Smooth muscle cell (in vitro differentiated cells): ENCODE measurements around the gene HDAC4. TPM values are rescaled to one million over a fixed set of nuclear protein-coding genes. Genes with fewer than 3 reads are reported as not detected.

Experiments
- DNase-seq: peaks from one replicate; lab custom pipeline; 2025; ENCODE audit not compliant: unreplicated experiment; lab: John Stamatoyannopoulos, UW
- H2AFZ ChIP-seq: fragments of 200-600 bp; sonication (generic); 2 replicates; pipeline ENCODE4 v1.6.0; 2016; ENCODE audit warnings: antibody characterized with exemption, low read depth, mild to moderate bottlenecking
- H3F3A ChIP-seq: fragments of 200-600 bp; sonication (generic); 2 replicates; pipeline ENCODE4 v1.6.0; 2017; ENCODE audit warnings: antibody characterized with exemption, low read depth
- H3K27ac ChIP-seq: fragments of 200-600 bp; sonication (generic); 2 replicates; pipeline ENCODE4 v1.5.1; 2016; ENCODE audit warnings: low read depth, mild to moderate bottlenecking
- H3K27me3 ChIP-seq: fragments of 200-600 bp; sonication (generic); 2 replicates; pipeline ENCODE4 v1.6.1; 2016; ENCODE audit warnings: low read depth, mild to moderate bottlenecking
- H3K36me3 ChIP-seq: fragments of 200-600 bp; sonication (generic); 2 replicates; pipeline ENCODE4 v1.5.1; 2016; ENCODE audit warnings: low read depth
- H3K4me1 ChIP-seq: fragments of 200-600 bp; sonication (generic); 2 replicates; pipeline ENCODE4 v1.5.1; 2016; ENCODE audit warnings: low read depth
- H3K4me2 ChIP-seq: fragments of 200-600 bp; sonication (generic); 2 replicates; pipeline ENCODE4 v1.6.0; 2016; ENCODE audit warnings: mild to moderate bottlenecking
- H3K4me3 ChIP-seq: fragments of 200-600 bp; sonication (generic); 2 replicates; pipeline ENCODE4 v1.5.1; 2016; ENCODE audit warnings: mild to moderate bottlenecking
- H3K79me2 ChIP-seq: fragments of 200-600 bp; sonication (generic); 2 replicates; pipeline ENCODE4 v1.6.0; 2016; ENCODE audit warnings: low read depth, mild to moderate bottlenecking
- H3K9ac ChIP-seq: fragments of 200-600 bp; sonication (generic); 2 replicates; pipeline ENCODE4 v1.6.0; 2016; ENCODE audit warnings: low read depth
- H3K9me3 ChIP-seq: fragments of 200-600 bp; sonication (generic); replicated peaks from 2 replicates; pipeline ENCODE4 v1.5.1; 2016; ENCODE audit warnings: low read depth
- H4K20me1 ChIP-seq: fragments of 200-600 bp; sonication (generic); 2 replicates; pipeline ENCODE4 v1.6.0; 2016; ENCODE audit warnings: low read depth
- CTCF ChIP-seq: fragments of 200-600 bp; sonication (generic); IDR thresholded peaks from 2 replicates; pipeline ENCODE4 v1.5.1; 2017; ENCODE audit warnings: borderline replicate concordance, mild to moderate bottlenecking, antibody characterized with exemption; ENCODE audit not compliant: insufficient read depth, poor library complexity, severe bottlenecking
- WGBS: methylation state at CpG from one replicate; pipeline ENCODE4 v1.1.7; 2016; ENCODE audit warnings: low lambda C conversion rate; 5-methylcytosine and 5-hydroxymethylcytosine counted together
- polyA plus RNA-seq: library from polyadenylated mRNA; unstranded; fragments of >200 nt; fragmentation: Nextera tagmentation; extraction: Ambion mirVana; gene quantifications from 2 replicates; pipeline ENCODE4 v1.2.1, GENCODE V29; 2016
- total RNA-seq: library from RNA; depleted of rRNA; stranded (reverse); fragments of >200 nt; gene quantifications from 2 replicates; pipeline ENCODE4 v1.2.3, GENCODE V29; 2014

HDAC4 gene
- total and polyA plus RNA-seq, 2 experiments from 2014 or later = 6.2 to 35.7 TPM

DNA sequence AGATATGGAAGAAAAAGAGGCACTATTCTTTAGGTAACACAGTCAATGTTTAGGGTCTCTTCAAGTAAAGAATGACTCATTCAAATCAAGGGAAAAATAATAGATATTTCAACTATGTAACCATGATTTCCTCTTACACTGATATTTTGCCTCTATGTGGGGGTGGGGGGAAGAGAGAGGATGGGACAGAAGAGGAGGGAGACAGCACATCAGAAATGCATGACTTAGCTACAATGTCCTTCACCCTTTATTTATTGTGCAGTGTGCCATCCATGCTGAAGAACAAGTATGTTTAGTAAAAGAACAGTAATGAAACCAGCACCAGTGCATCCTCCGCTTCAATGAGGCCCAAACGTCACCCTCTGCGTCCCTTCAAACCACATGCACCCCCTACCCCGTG is 204.8 kb downstream of the HDAC4 start:
- H3K4me2 ChIP-seq = no peak overlapping the region
- no peak for DNase-seq
- H3K27me3 ChIP-seq = no peaks in the 10 kb centered on the region
- no peaks in the 10 kb centered on the region for H3F3A ChIP-seq
- H3K27ac ChIP-seq = no peak overlapping the region
- H3K4me3 ChIP-seq = no peak overlapping the region
- no peaks in the 10 kb centered on the region for H3K36me3 ChIP-seq
- H3K4me1 ChIP-seq = no peaks in the 10 kb centered on the region
- peaks cover 41% of the 10 kb centered on the region for H4K20me1 ChIP-seq
- H3K9ac ChIP-seq = no peak overlapping the region
- no peaks in the 10 kb centered on the region for H3K9me3 ChIP-seq
- no peak overlapping the region for H2AFZ ChIP-seq
- 97% methylated on average over 4 of the region's 4 CpGs for WGBS
- no peaks in the 10 kb centered on the region for H3K79me2 ChIP-seq
- TF ChIP-seq CTCF = no peak

- WGBS = 93% methylated on average over 15 of the region's 15 CpGs
- H2AFZ ChIP-seq = no peak overlapping the region
These were observed 205.4 kb downstream of the HDAC4 start for GRCh38 chr2:239195318-239195871.

DNA sequence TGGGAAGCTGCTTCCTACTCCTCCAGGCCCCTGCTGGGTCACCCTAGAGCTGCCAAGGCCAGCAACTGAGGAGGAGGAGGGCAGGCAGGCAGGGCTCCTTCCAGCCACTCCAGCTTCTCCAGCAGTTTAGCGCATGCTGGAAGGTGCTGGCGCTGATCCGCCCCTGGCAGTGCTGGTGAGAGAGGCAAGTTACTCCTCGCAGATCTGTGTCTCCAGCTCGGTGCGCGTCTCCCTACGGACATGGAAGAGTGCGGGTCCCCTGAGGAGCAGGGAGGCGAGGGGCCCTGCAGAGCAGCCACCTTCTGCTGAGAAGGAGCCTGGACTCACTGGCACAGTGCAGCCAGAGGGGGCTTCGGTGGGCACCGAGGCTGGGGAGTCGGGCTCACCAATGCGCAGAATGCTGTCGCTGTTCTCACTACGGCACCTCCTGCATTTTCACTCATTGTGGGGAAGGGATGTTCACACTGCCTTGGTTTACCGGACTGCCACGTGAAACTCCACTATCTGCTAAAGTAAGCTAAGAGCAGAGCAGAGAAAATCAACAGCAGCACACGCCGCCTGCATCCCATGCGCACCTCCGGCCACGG is 206.0 kb downstream of the HDAC4 start:
- WGBS = 95% methylated on average over 23 of the region's 23 CpGs
- Histone ChIP-seq H3K27ac (no peak overlapping the region), H3F3A (no peaks in the 10 kb centered on the region), H3K4me2 (no peak overlapping the region), H3K9me3 (no peaks in the 10 kb centered on the region), H3K4me3 (no peak overlapping the region), H3K9ac (no peak overlapping the region), H3K79me2 (no peaks in the 10 kb centered on the region), H3K27me3 (no peaks in the 10 kb centered on the region), H3K36me3 (no peaks in the 10 kb centered on the region), H4K20me1 (peaks cover 36% of the 10 kb centered on the region), H2AFZ (no peak overlapping the region), H3K4me1 (no peaks in the 10 kb centered on the region)
- no peak for TF ChIP-seq CTCF
- no peak for DNase-seq

More at GRCh38 chr2:239195318-239195871, 205.4 kb downstream of the HDAC4 start:
- Histone ChIP-seq H3K36me3 (no peaks in the 10 kb centered on the region), H3F3A (no peaks in the 10 kb centered on the region), H3K27me3 (no peaks in the 10 kb centered on the region), H4K20me1 (peaks cover 36% of the 10 kb centered on the region), H3K4me2 (no peak overlapping the region), H3K27ac (no peak overlapping the region), H3K4me1 (no peaks in the 10 kb centered on the region), H3K4me3 (no peak overlapping the region), H3K9me3 (no peaks in the 10 kb centered on the region), H3K79me2 (no peaks in the 10 kb centered on the region), H3K9ac (no peak overlapping the region)
- no peak for TF ChIP-seq CTCF
- no peak for DNase-seq
